GM12872 (cell line): ENCODE measurements around the gene GRIA1.

Source experiments
- TF ChIP-seq, protein P1 (sequence below): IDR thresholded peaks from 3 replicates; pipeline ENCODE4 v1.5.1; 2011; ENCODE audit warnings: low read depth, mild to moderate bottlenecking, low read length, moderate library complexity; ENCODE audit not compliant: insufficient read depth

Gene GRIA1

DNA sequence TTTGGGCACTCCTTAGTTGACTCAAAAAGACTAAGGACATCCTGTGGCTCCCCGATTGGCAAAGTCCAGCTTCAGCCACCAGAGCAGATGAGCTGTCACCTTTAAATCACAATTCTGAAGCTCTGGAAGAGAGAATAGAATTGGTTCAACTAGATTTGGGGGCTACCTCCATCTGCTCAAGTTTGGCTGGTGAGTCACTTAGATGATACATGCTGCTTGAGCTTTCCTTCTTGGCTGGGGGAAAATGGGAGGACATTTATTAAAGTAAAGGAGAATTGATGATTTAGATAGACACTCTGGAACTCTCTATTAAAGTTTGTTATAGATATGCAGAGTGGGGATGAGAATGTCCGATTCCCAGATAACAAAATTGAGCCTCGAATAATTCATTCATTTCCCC, 30.0 kb upstream of the GRIA1 start:
- TF ChIP-seq, protein P1, sequence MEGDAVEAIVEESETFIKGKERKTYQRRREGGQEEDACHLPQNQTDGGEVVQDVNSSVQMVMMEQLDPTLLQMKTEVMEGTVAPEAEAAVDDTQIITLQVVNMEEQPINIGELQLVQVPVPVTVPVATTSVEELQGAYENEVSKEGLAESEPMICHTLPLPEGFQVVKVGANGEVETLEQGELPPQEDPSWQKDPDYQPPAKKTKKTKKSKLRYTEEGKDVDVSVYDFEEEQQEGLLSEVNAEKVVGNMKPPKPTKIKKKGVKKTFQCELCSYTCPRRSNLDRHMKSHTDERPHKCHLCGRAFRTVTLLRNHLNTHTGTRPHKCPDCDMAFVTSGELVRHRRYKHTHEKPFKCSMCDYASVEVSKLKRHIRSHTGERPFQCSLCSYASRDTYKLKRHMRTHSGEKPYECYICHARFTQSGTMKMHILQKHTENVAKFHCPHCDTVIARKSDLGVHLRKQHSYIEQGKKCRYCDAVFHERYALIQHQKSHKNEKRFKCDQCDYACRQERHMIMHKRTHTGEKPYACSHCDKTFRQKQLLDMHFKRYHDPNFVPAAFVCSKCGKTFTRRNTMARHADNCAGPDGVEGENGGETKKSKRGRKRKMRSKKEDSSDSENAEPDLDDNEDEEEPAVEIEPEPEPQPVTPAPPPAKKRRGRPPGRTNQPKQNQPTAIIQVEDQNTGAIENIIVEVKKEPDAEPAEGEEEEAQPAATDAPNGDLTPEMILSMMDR, result no peak

DNA sequence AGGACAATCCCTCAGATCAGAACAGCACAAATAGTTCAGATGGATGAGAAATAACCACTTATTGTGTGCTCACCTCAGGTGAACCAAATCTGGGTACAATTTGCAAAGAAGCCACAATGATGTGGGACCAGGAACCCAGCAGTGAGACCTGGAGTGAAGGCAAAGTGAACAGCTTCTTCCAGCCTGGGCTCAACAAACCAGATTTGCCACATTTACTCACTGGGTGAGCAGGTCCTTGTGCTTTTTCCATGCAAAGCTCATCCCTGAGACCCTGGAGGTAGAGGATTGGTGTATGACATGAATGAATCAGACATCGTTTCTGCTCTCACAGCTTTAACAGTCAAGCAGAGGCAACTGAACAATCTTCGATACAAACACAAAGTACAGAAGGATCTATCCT, 29.1 kb upstream of the GRIA1 start:
- TF ChIP-seq, protein P1, result no peak

DNA sequence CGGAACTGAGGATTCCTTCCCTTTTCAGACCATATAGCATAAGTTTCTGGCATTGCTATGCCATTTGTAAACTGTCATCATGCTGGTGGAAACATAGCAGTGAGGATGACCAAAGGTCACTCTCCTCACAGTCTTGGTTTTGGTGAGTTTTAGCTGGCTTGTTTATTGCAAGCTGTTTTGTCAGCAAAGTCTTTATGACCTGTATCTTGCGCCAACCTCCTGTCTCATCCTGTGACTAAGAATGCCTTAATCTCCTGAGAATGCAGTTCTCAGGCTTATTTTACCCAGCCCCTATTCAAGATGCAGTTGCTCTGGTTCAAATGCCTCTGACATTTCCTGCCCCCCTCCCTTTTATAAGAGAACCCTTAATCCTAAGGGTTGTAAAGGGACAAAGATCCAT, 26.7 kb upstream of the GRIA1 start:
- TF ChIP-seq, protein P1, result no peak

DNA sequence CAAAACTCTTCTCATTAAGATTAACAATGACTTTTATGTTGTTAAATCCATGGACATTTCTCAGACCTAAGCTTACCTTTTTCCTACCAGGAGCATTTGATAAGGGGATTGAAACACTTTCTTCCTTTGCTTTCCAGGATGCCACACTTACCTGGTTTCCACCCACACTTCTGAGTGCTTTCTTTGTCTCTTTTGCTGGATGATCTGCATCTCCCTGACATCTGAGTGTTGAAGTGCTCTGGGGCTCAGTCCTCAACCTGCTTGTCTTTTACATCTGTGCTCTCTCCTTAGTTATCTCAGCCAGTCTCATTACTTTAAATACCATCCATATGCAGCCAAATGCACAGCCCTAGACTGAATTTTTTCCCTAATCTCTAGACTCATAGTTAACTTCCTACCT, 22.9 kb upstream of the GRIA1 start:
- TF ChIP-seq, protein P1, result no peak

DNA sequence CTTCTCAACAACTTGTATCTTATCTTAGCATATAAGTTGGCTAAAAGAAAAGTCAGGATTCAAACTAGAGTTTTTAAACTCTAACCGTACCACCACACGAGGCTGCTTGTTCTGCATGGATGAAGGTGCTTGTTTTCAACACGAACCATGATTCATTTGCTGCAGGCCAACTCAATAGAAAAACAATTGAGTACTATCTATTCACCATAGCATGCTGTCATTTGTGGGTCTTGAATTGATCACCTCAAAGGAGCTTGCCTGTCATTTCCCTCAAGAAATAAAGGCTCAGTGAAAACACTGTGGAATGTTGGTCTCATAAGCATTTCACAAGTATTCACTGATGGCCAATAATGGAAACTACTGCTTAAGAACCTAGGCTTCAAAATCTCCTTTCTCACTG, 21.0 kb upstream of the GRIA1 start:
- TF ChIP-seq, protein P1, result no peak

DNA sequence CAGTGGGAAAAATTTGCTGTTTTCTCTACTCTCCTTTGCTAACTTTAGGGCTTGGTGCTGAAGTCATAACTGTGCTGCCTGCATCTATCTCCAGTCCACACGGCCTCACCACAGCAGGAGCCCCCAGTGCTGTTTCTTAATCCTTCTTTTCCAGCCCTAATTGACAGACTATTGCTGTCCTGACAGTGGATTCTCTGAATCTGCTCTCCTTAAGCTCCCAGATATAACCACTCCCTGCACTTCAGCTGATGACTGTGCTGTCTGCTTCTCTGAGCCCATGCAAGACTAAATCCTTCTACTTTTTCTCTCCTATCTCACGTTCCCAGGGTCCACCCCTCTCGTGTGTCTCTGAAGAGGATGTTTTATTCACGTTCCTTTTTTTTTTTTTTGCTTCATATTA, 19.7 kb upstream of the GRIA1 start:
- TF ChIP-seq, protein P1, result no peak

DNA sequence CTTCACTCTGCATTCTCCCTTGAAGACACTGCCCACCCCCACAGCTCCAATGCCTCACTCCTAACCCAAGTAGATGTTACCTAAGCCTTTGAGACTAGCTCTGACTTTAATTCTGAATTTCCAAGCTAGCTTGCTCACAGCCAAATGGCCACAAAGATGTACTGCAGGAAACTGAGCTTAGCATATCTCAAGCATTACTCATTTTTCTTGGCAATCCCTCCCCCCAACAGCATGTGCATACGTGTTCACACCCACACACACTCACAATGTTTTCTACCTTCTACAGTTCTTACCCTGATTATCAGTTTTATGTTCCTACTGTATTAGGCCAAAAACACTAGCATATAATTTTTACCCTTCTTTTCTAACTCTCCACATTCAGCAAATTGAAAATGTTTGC, 13.7 kb upstream of the GRIA1 start:
- TF ChIP-seq, protein P1, result no peak

DNA sequence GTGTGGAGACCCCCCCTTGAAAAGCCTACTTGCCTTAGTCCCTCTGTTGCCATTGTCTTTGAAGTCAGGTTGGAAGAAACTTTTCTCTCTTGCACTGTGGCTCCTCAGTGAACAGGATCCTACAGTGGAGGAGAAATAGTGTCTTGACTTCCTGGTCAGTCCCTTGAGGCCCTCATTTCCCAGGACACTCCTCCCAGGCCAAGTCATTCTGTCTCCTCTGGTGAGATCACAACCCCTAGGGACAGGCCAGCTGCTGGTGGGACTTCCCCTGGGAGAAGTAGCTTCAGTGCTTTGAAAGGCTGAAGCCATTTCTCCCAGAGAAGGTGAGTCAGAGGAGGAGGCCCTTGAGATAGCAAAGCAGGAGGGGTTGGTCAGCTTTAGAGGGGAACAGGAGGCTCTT, 10.1 kb upstream of the GRIA1 start:
- TF ChIP-seq, protein P1, result no peak
